Loucy (cell line): ENCODE data around the gene TREX2.

Experiments
- H2AFZ ChIP-seq: fragments of 200-600 bp; sonication (generic); 2 replicates; pipeline ENCODE4 v1.6.0; 2016; ENCODE audit warnings: antibody characterized with exemption, mild to moderate bottlenecking, low read length, moderate library complexity
- H3F3A ChIP-seq: fragments of 200-600 bp; 2 replicates; pipeline ENCODE4 v1.6.0; 2016; ENCODE audit warnings: antibody characterized with exemption, low read depth, mild to moderate bottlenecking
- H3K27me3 ChIP-seq: fragments of 200-600 bp; sonication (generic); 2 replicates; pipeline ENCODE4 v1.6.1; 2014; ENCODE audit warnings: low read length, mild to moderate bottlenecking; ENCODE audit not compliant: insufficient read depth, poor library complexity, severe bottlenecking
- H3K36me3 ChIP-seq: fragments of 200-600 bp; sonication (generic); 2 replicates; pipeline ENCODE4 v1.6.1; 2016; ENCODE audit warnings: low read length; ENCODE audit not compliant: insufficient read depth
- H3K4me1 ChIP-seq: fragments of 200-600 bp; sonication (generic); 2 replicates; pipeline ENCODE4 v1.5.1; 2014; ENCODE audit warnings: low read length, mild to moderate bottlenecking; ENCODE audit not compliant: insufficient read depth, poor library complexity, severe bottlenecking
- H3K4me2 ChIP-seq: fragments of 200-600 bp; sonication (generic); 2 replicates; pipeline ENCODE4 v1.6.0; 2014; ENCODE audit warnings: antibody characterized with exemption, low read length, low read depth, mild to moderate bottlenecking; ENCODE audit not compliant: poor library complexity, severe bottlenecking
- H3K4me3 ChIP-seq: fragments of 200-600 bp; sonication (generic); 2 replicates; pipeline ENCODE4 v1.5.1; 2014; ENCODE audit warnings: low read length, mild to moderate bottlenecking, mixed read lengths; ENCODE audit not compliant: poor library complexity, severe bottlenecking
- H3K79me2 ChIP-seq: fragments of 200-600 bp; sonication (generic); 2 replicates; pipeline ENCODE4 v1.6.1; 2014; ENCODE audit warnings: low read length; ENCODE audit not compliant: insufficient read depth
- H3K9ac ChIP-seq: fragments of 200-600 bp; sonication (generic); 2 replicates; pipeline ENCODE4 v1.6.0; 2014; ENCODE audit warnings: mild to moderate bottlenecking, low read depth, low read length, moderate library complexity; ENCODE audit not compliant: poor library complexity, severe bottlenecking
- H3K9me2 ChIP-seq: fragments of 200-600 bp; sonication (generic); replicated peaks from 2 replicates; pipeline ENCODE4 v1.6.1; 2016; ENCODE audit warnings: low read depth, low read length, mixed read lengths
- H3K9me3 ChIP-seq: fragments of 200-600 bp; sonication (generic); 2 replicates; pipeline ENCODE4 v1.6.1; 2014; ENCODE audit warnings: mild to moderate bottlenecking, antibody characterized with exemption, low read length, low read depth; ENCODE audit not compliant: insufficient read depth
- H4K20me1 ChIP-seq: fragments of 200-600 bp; sonication (generic); 2 replicates; pipeline ENCODE4 v1.6.0; 2014; ENCODE audit warnings: antibody characterized with exemption, low read length, mild to moderate bottlenecking; ENCODE audit not compliant: insufficient read depth, poor library complexity, severe bottlenecking
- CTCF ChIP-seq: fragments of 200-600 bp; sonication (generic); conservative IDR thresholded peaks from 2 replicates; pipeline ENCODE4 v1.5.1; 2014; ENCODE audit warnings: mild to moderate bottlenecking, antibody characterized with exemption, low read length
- EZH2phosphoT487 ChIP-seq: fragments of 200-600 bp; IDR thresholded peaks from 2 replicates; pipeline ENCODE4 v1.6.1; 2018; ENCODE audit warnings: antibody characterized with exemption, mild to moderate bottlenecking, moderate library complexity, borderline replicate concordance

TREX2 gene

DNA sequence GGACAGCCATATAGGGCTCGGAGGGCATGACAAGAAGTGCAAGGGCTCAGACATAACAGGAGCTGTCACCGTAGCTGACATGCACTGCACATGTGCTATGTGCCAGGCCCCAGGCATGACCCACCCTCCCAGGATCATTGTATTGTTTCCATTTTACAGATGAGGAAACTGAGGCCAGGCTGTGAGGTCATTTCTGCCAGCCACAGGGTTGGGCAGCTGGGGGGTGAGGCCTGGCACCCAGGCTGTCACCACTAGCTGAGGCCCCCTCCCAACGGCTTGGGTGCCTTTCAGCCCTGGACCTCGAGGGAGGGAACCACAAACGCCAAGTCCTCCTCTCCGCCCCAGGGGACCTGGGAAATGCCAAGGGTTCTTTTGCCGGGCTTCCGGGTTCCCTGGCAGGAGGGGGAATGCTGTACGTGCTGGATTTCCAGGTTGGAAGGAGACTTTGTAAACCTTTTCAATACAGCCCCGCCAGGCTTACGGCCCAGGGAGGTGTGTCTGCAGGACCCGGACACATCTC lies 12.6 kb downstream of the TREX2 start:
- Histone ChIP-seq H3K27me3 (no peaks in the 10 kb centered on the region), H3K36me3 (no peaks in the 10 kb centered on the region), H3K9ac (no peak overlapping the region), H4K20me1 (no peaks in the 10 kb centered on the region), H3F3A (no peaks in the 10 kb centered on the region), H3K9me2 (no peaks in the 10 kb centered on the region), H3K79me2 (no peaks in the 10 kb centered on the region), H3K4me3 (no peak overlapping the region), H2AFZ (no peak overlapping the region), H3K4me1 (no peaks in the 10 kb centered on the region), H3K4me2 (no peak overlapping the region), H3K9me3 (no peaks in the 10 kb centered on the region)
- no peak for TF ChIP-seq EZH2phosphoT487
- no peak for TF ChIP-seq CTCF

- Histone ChIP-seq H4K20me1 (no peaks in the 10 kb centered on the region), H3K27me3 (no peaks in the 10 kb centered on the region), H3K4me3 (no peak overlapping the region), H2AFZ (no peak overlapping the region), H3K9me3 (no peaks in the 10 kb centered on the region), H3K4me2 (no peak overlapping the region), H3F3A (no peaks in the 10 kb centered on the region), H3K9ac (no peak overlapping the region), H3K9me2 (no peaks in the 10 kb centered on the region), H3K36me3 (no peaks in the 10 kb centered on the region), H3K79me2 (no peaks in the 10 kb centered on the region), H3K4me1 (no peaks in the 10 kb centered on the region)
- no peak for TF ChIP-seq EZH2phosphoT487
- TF ChIP-seq CTCF, result no peak
These were observed 15.1 kb downstream of the TREX2 start for GRCh38 chrX:153430796-153431195.

DNA sequence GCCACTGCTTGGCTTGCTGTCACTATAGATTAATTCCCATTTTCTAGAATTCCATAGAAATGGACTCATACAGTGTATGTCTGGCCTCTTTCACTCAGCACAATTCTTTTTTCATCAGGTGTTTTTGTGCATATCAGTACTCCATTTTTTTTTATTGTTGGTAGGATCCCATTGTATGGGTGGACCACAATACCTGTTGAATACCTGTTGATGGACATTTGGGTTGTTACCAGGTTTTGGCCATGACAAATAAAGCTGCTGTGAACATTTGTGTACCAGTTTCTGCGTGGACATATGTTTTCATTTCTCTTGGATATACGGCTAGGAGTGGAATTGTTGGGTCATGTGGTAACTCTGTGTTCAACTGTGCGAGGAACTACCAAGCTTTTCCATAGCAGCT lies 19.7 kb downstream of the TREX2 start:
- TF ChIP-seq CTCF (no peak), EZH2phosphoT487 (no peak)
- Histone ChIP-seq H3K79me2 (no peaks in the 10 kb centered on the region), H3K9me2 (no peaks in the 10 kb centered on the region), H3K9me3 (no peaks in the 10 kb centered on the region), H3K4me2 (no peak overlapping the region), H4K20me1 (no peaks in the 10 kb centered on the region), H3K4me1 (no peaks in the 10 kb centered on the region), H3K4me3 (no peak overlapping the region), H3K27me3 (no peaks in the 10 kb centered on the region), H3K36me3 (no peaks in the 10 kb centered on the region), H3K9ac (no peak overlapping the region), H2AFZ (no peak overlapping the region), H3F3A (no peaks in the 10 kb centered on the region)
